ENCODE results near the gene C3orf22.

DNA sequence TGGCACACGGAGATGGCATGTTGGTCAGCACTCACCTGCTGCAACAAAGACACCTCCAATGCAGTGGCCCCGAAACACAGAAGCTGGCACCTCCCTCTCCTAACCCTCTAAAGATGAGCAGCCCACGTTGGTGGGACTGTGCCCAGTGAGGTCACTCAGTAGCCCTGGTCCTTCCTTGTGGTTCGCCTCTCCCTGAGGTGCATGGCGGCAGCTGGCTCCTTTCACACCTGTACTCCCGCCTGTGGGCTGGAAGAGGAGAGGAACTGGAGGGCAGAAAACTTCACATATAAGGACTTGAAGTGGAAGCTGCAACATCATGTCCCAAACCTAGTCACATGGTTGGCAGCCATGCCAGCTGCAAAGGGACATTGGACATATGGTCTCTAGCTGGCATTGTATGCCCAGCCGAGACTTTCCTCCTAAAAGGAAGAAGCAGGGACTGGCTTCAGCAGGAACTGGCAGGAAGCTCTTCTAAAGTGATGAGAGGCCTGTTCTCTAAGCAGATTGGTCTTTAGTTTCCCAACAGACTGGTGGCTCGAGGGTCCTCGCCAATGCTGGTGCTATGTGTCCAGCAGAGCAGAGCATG, 10.8 kb upstream of the C3orf22 start:
- TF ChIP-seq GATA3 (IDR thresholded peaks at IDR 0.05; ENCODE audit: low read depth, low read length) (no peak), GATA2 (IDR thresholded peaks at IDR 0.05; ENCODE audit: low read depth, low read length) (no peak)
